ENCODE results near the gene PLXNA4.
"Not testable (repeated sequence)": the region's sequence is repeated elsewhere in the genome, so short reads cannot be mapped to it uniquely, and the experiment has no call there.

PLXNA4 gene

GRCh38 chr7:132185150-132185549 lies 391.1 kb downstream of the PLXNA4 start:
- no peaks in the 10 kb centered on the region for H3K4me1 Mint-ChIP-seq
- no peak for DNase-seq (ENCODE audit: low spot score in 2 of 2)
- no peak overlapping the region for H3K27ac Mint-ChIP-seq
- H3K4me3 Mint-ChIP-seq: no peak overlapping the region
- H3K36me3 Mint-ChIP-seq: no peaks in the 10 kb centered on the region
- peaks cover 4% of the 10 kb centered on the region for H3K9me3 Mint-ChIP-seq
- no peak for ATAC-seq

GRCh38 chr7:132183781-132184380 lies 392.4 kb downstream of the PLXNA4 start:
- DNase-seq (ENCODE audit: low spot score in 2 of 2) (no peak), ATAC-seq (no peak)
- Mint-ChIP-seq H3K27ac (no peak overlapping the region), H3K4me3 (no peak overlapping the region), H3K4me1 (no peaks in the 10 kb centered on the region), H3K36me3 (no peaks in the 10 kb centered on the region), H3K9me3 (peaks cover 4% of the 10 kb centered on the region)

GRCh38 chr7:132182992-132183391 lies 393.3 kb downstream of the PLXNA4 start:
- Mint-ChIP-seq H3K9me3 (peaks cover 4% of the 10 kb centered on the region), H3K36me3 (no peaks in the 10 kb centered on the region)

GRCh38 chr7:132181946-132182685 lies 394.2 kb downstream of the PLXNA4 start:
- Mint-ChIP-seq H3K4me3 (no peak overlapping the region), H3K4me1 (no peaks in the 10 kb centered on the region), H3K9me3 (peaks cover under 1% of the 10 kb centered on the region), H3K36me3 (no peaks in the 10 kb centered on the region), H3K27ac (no peak overlapping the region)
- no peak for ATAC-seq
- DNase-seq (ENCODE audit: low spot score in 2 of 2): no peak

More at GRCh38 chr7:132182992-132183391, 393.3 kb downstream of the PLXNA4 start:
- ATAC-seq (no peak), DNase-seq (ENCODE audit: low spot score in 2 of 2) (no peak)
- H3K4me1 Mint-ChIP-seq: no peaks in the 10 kb centered on the region
- H3K27ac Mint-ChIP-seq: no peak overlapping the region
- no peak overlapping the region for H3K4me3 Mint-ChIP-seq

- Mint-ChIP-seq H3K4me1 (no peaks in the 10 kb centered on the region), H3K4me3 (no peak overlapping the region), H3K36me3 (no peaks in the 10 kb centered on the region), H3K9me3 (no peaks in the 10 kb centered on the region), H3K27ac (no peak overlapping the region)
- no peak for ATAC-seq
- DNase-seq (ENCODE audit: low spot score in 2 of 2): no peak
These were observed 394.9 kb downstream of the PLXNA4 start for GRCh38 chr7:132181371-132181770.

GRCh38 chr7:132180481-132180880 lies 395.8 kb downstream of the PLXNA4 start:
- no peaks in the 10 kb centered on the region for H3K9me3 Mint-ChIP-seq
- H3K27ac Mint-ChIP-seq: no peak overlapping the region
- no peaks in the 10 kb centered on the region for H3K4me1 Mint-ChIP-seq
- ATAC-seq: no peak
- no peak overlapping the region for H3K4me3 Mint-ChIP-seq
- no peak for DNase-seq (ENCODE audit: low spot score in 2 of 2)
- no peaks in the 10 kb centered on the region for H3K36me3 Mint-ChIP-seq

- H3K4me1 Mint-ChIP-seq: no peaks in the 10 kb centered on the region
- DNase-seq (ENCODE audit: low spot score in 2 of 2) (no peak), ATAC-seq (no peak)
- no peaks in the 10 kb centered on the region for H3K9me3 Mint-ChIP-seq
- no peak overlapping the region for H3K4me3 Mint-ChIP-seq
- no peaks in the 10 kb centered on the region for H3K36me3 Mint-ChIP-seq
- no peak overlapping the region for H3K27ac Mint-ChIP-seq
These were observed 396.6 kb downstream of the PLXNA4 start for GRCh38 chr7:132179681-132180080.

GRCh38 chr7:132179080-132179430 lies 397.2 kb downstream of the PLXNA4 start:
- no peaks in the 10 kb centered on the region for H3K4me1 Mint-ChIP-seq
- H3K36me3 Mint-ChIP-seq: no peaks in the 10 kb centered on the region
- no peak overlapping the region for H3K27ac Mint-ChIP-seq

GRCh38 chr7:132178402-132179079 lies 397.7 kb downstream of the PLXNA4 start:
- DNase-seq (ENCODE audit: low spot score in 2 of 2); H3K9me3 Mint-ChIP-seq; H3K4me1 Mint-ChIP-seq; H3K27ac Mint-ChIP-seq; H3K4me3 Mint-ChIP-seq; ATAC-seq; H3K36me3 Mint-ChIP-seq: not testable (repeated sequence)

More at GRCh38 chr7:132179080-132179430, 397.2 kb downstream of the PLXNA4 start:
- no peaks in the 10 kb centered on the region for H3K9me3 Mint-ChIP-seq
- no peak for DNase-seq (ENCODE audit: low spot score in 2 of 2)
- ATAC-seq: no peak
- H3K4me3 Mint-ChIP-seq: no peak overlapping the region

GRCh38 chr7:132177708-132178401 lies 398.4 kb downstream of the PLXNA4 start:
- H3K36me3 Mint-ChIP-seq: no peaks in the 10 kb centered on the region
- H3K9me3 Mint-ChIP-seq: no peaks in the 10 kb centered on the region
- DNase-seq (ENCODE audit: low spot score in 2 of 2) (no peak), ATAC-seq (no peak)
- H3K27ac Mint-ChIP-seq: no peak overlapping the region
- no peaks in the 10 kb centered on the region for H3K4me1 Mint-ChIP-seq
- H3K4me3 Mint-ChIP-seq: no peak overlapping the region

GRCh38 chr7:132176719-132177118 lies 399.6 kb downstream of the PLXNA4 start:
- no peak for ATAC-seq
- Mint-ChIP-seq H3K4me3 (no peak overlapping the region), H3K36me3 (no peaks in the 10 kb centered on the region), H3K27ac (no peak overlapping the region), H3K9me3 (no peaks in the 10 kb centered on the region), H3K4me1 (no peaks in the 10 kb centered on the region)
- DNase-seq (ENCODE audit: low spot score in 2 of 2): no peak

- DNase-seq (ENCODE audit: low spot score in 2 of 2): no peak
- H3K4me3 Mint-ChIP-seq: no peak overlapping the region
- no peak for ATAC-seq
- no peak overlapping the region for H3K27ac Mint-ChIP-seq
- no peaks in the 10 kb centered on the region for H3K9me3 Mint-ChIP-seq
- no peaks in the 10 kb centered on the region for H3K36me3 Mint-ChIP-seq
- no peaks in the 10 kb centered on the region for H3K4me1 Mint-ChIP-seq
These were observed 405.1 kb downstream of the PLXNA4 start for GRCh38 chr7:132171130-132171576.

- ATAC-seq (no peak), DNase-seq (ENCODE audit: low spot score in 2 of 2) (no peak)
- Mint-ChIP-seq H3K4me1 (no peaks in the 10 kb centered on the region), H3K36me3 (no peaks in the 10 kb centered on the region), H3K27ac (no peak overlapping the region), H3K9me3 (no peaks in the 10 kb centered on the region), H3K4me3 (no peak overlapping the region)
These were observed 406.5 kb downstream of the PLXNA4 start for GRCh38 chr7:132169730-132170129.

GRCh38 chr7:132168239-132168638 lies 408.0 kb downstream of the PLXNA4 start:
- Mint-ChIP-seq H3K4me3 (no peak overlapping the region), H3K36me3 (no peaks in the 10 kb centered on the region), H3K4me1 (no peaks in the 10 kb centered on the region), H3K9me3 (no peaks in the 10 kb centered on the region), H3K27ac (no peak overlapping the region)
- DNase-seq (ENCODE audit: low spot score in 2 of 2) (no peak), ATAC-seq (no peak)

- not testable (repeated sequence) for H3K36me3 Mint-ChIP-seq; H3K9me3 Mint-ChIP-seq; H3K4me1 Mint-ChIP-seq; H3K4me3 Mint-ChIP-seq; H3K27ac Mint-ChIP-seq; DNase-seq (ENCODE audit: low spot score in 2 of 2); ATAC-seq
These were observed 410.6 kb downstream of the PLXNA4 start for GRCh38 chr7:132165695-132166094.
